DMS114 treated with DMSO at 0.1 percent for 48 hours (cell line): ENCODE measurements around the gene SLC24A3.

Experiments used
- DNase-seq: peaks from one replicate; lab custom pipeline; 2025; ENCODE audit not compliant: unreplicated experiment; lab: John Stamatoyannopoulos, UW

SLC24A3 gene

DNA sequence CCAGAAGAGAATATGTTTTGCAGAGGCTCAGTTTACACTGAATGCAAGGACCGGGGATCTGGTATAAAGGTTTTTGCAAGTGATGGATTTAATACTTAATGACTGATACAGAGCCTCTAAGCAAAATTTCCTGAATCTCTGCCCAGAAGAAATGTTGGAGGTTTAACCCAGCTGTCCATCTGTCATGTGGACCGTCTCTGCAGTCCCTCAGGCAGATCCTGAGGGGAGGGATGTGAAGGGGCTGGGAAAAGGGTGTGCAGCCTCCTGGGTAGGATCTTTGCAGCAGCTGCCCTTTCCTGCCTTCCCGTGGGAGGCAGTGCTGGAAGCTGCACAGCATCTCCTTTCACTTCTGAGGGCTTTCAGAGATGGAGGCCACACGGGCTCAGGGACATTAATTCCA is 207.0 kb downstream of the SLC24A3 start:
- DNase-seq, result no peak

- DNase-seq, result no peak
These were observed 210.9 kb downstream of the SLC24A3 start for GRCh38 chr20:19423097-19423899.

DNA sequence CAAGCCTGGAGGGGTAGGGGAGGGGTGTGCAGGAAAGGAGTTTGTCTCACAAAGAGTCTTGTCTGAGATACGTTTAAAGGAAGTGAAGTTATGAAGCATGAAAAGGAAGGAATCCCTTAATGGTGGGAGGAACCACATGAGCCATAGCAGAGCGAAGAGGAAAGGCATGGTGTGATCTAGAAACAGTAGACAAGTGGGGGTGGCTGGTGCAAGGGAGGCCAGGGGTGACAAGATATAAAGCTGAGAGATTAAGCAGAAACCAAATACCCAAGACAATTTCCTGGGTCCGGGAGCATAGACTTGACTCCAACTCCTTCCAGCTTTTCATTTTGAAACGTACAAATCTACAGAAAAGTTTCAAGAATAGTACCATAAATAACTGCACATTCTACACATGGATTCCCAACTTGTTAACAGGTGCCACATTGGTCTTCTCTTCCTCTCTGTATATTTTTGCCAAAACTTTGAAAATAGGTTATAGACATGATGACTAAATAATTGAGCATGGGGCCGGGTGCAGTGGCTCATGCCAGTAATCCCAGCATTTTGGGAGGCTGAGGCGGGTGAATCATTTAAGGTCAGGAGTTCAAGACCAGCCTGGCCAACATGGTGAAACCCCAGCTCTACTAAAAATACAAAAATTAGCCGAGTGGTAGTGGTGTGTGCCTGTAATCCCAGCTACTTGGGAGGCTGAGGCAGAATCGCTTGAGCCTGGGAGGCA is 211.6 kb downstream of the SLC24A3 start:
- no peak for DNase-seq

DNA sequence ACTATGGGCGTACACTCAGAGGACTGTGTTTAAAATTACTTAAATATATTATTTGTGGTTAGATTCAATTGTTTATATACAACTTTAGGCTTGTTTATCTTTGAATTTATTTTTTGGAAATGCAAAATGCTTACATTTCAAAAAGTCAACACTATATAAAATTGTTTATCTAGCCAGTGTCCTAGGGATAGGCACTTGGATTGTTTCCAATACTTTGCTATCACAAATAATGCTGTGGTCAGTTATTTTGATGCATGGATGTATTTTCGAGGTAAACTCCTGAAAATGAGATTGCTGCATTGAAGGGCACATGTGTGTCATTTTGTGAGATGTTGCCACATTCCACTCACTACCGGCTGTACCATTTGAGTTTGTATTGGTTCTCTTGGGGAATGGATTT is 213.9 kb downstream of the SLC24A3 start:
- DNase-seq, result no peak

DNA sequence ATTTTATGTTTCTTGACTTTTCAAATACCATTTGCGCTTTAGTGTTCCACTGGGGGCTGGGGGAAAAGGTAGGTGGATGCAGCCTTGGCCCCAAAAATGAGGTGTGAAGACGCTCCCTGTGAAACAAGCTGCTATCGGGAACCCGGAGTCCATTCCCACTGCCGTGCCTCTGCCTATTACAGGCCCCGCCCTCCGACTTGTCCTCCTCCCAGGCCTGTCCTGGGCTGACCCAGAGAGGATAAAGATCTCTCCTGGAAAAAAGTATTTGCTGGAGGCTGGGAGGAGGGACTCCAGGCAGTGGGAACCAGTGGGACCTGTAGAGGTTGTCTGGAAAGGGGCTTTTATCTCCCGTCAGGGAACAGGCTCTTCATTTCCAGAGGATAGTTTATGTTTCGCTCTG is 215.0 kb downstream of the SLC24A3 start:
- no peak for DNase-seq

- DNase-seq, result no peak
These were observed 215.5 kb downstream of the SLC24A3 start for GRCh38 chr20:19427913-19428312.

DNA sequence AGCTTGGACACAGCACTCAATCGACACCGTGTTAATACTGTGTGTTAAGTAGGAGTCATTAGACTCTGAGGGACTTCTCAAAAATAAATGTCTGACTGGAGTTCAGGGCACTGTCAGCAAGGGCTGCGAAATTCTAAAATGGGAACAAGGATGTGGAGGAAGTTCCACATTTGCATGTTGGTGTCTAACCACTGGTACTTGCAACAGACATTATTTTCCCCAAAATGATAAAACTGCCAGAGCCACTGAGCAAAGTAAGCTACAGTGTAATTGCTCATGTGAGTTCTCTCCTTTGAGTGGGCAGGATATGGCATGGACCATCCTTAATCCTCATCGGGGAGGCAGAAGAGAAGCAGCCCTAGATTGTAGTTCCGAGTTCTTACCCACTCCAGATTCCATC is 215.9 kb downstream of the SLC24A3 start:
- no peak for DNase-seq

- DNase-seq, result no peak
These were observed 217.1 kb downstream of the SLC24A3 start for GRCh38 chr20:19429538-19429937.

DNA sequence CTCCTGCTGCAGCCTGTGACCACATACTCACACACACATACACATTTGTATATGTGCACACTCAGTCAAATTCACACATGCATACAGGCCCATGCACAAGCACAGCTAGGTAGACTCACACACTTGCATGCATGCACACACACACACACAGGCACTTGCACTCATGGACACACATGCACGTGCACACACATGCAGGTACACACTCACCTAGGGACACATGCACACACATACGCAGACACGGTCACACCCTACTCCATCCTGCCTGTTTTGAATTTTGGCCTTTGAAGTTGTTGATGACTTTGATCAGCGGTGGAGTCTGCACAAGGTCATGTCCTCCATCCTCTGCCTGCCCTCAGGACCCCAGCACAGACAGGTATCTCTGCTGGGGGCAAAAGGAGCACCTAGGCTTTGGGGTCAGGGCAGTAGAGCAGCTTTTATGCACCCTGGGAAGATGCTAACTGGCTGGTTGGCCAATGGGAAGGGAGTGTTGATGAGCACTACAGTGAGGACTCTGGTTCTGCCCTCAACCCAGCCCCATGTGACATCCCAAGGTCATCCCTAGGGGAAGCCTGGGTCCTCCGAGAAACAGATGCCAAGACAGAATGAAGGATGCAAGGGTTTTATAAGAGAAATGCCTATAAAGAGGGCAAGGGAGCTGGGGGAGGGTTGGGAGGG is 218.3 kb downstream of the SLC24A3 start:
- no peak for DNase-seq

DNA sequence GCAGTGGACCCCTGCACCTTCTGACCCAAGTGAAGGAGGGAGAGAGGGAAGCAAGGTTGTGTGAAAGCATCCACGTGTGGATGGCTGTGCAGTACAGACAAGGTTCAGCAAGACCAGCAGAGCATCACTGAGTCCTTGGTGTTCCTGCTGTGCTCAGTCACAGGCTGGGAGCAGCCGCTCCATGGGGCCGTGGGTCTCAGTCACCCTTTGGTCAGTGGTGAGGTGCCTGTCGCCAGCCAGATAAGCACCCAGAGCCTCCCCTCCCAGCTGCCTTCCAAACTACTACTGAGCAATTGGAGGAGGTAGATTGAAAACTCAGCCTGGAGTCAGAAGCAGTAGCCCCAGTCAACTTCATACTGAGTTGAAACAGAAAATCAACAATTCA is 218.9 kb downstream of the SLC24A3 start:
- no peak for DNase-seq

- no peak for DNase-seq
These were observed 219.5 kb downstream of the SLC24A3 start for GRCh38 chr20:19431906-19432305.

DNA sequence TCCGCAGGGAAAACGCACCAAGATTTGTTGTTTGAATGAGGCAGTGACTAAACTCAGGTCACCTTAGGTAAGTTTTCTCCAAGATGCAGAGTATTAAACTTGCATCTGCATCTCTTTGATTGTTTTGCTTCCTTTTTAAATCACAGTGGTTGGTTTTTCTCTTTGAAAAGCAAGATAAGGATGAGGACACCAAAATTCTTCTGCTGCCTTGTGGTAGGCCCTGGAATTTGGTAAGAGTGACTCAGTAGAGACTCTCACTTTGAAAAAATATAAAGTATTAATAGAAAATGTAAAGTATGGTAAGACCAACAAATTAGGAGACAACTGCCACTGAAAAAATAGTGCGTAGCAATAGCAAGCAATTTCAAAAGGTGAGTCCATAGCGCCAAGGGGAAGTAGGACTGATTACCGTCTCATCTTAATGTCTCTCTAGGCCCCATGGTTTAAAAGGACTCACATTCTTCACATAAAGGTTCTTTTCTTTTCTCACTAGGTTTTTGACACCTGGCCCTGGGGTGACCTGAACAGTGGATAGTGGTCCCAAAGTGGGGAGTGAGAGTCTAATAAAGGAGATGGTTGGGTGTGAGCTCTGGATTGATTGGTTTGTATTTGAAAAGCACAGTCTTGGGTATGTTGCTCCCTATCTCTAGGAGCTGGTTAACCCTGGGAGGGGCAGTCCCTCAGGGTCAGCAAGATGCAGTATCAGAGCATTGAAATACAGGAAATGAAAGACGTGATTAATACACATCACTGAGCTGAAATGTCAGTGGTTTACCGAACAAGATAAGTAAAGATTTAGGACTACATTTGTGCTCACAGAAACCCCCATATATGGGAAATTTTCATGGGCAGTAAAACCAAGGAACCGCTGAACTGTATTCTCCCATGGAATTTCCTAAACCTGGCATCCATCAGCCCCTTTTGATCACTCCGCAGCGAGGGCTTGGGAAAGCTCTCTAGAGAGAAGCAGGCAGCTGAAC is 221.2 kb downstream of the SLC24A3 start:
- DNase-seq, result no peak

- no peak for DNase-seq
These were observed 222.9 kb downstream of the SLC24A3 start for GRCh38 chr20:19435316-19435715.

DNA sequence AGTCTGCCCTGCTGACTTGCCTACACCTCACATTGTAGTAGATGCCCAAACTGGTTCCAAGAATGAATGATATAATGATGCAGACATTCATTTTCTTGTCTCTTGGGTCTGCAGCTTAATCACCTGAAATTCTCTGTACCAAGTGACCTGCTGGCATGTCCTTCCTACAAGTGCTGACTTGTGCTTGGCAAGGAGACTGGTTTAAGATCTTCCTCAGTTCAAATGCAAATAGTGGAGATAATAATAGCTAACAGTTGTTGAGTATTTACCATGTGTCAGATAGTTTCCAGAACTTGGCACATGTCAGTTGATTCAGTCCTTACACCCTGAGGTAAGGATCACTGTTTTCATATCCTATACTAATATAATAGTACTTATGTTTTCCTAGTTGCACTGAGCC is 223.4 kb downstream of the SLC24A3 start:
- no peak for DNase-seq

DNA sequence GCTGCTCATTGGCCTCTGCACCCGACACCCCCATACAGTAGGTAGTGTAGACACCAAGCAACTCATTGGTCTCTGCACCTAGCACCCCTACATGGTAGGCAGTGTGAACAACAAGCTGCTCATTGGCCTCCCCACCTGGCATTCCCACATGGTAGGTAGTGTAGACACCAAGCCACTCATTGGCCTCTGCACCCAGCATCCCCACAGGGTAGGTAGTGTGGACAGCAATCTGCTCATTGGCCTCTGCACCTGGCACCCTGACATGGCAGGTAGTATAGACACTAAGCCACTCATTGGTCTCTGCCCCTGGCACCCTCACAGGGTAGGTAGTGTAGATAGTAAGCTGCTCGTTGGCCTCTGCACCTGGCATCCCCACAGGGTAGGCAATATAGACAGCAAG is 226.0 kb downstream of the SLC24A3 start:
- DNase-seq, result no peak

DNA sequence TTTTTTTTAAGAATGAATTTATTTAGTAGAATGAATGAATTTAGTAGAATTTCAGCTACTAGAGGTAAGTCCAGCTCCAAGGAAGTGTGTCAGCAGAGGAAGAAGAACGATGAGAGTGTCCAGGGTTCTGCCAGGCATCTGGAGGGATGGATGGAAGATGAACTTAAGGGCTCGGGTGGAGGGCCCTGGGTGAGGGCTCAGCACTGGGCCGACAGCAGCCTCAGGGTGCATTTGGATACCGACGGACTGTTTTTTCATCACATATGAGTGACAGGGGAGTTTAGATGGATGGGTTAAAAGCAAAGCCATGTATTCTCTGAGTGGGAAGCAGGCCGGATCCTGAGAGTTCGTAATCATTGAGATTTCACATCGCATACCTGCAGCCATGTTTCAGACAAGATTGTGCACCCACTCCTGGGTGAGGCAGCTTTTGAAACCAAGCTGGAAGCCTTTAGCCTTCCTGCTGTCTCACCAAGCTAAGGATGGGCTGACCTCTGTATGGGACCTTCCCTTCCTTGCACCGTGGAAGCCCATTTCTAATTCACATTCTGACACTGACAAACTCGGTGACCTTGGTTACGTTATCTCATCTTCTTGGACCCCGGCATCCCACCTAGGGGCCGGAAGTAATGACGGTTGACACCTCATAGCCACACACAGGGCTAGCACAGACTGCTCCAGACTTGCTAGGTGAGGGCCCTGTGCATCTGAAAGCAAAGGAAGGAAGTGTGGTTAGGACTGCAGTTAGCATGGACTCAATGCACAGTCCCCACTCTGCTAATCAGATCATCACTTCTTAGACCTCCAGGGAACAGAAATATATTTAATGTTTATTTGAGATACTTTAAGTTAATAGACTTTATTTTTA is 228.5 kb downstream of the SLC24A3 start:
- no peak for DNase-seq

DNA sequence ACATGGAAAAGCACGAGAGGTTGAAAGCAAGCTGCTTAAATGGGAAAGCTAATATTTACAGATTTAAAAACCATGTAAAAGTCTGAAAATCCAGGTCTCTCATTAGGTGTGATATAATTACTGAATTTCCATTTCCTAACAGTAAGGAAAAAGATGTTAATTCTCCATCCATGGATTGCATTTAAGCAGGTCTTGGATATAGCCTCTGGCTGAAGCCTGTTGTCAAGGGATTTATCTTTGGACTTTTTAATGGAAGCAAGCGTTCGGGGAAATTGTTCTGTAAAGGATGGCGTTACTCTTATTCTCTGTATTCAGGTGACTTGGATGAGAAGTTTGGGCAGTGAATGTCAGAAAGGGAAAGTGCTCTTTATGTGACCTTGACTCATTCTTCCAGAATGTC is 233.8 kb downstream of the SLC24A3 start:
- DNase-seq, result no peak

GRCh38 chr20:19448632-19449031 is 236.2 kb downstream of the SLC24A3 start:
- DNase-seq, result no peak

DNA sequence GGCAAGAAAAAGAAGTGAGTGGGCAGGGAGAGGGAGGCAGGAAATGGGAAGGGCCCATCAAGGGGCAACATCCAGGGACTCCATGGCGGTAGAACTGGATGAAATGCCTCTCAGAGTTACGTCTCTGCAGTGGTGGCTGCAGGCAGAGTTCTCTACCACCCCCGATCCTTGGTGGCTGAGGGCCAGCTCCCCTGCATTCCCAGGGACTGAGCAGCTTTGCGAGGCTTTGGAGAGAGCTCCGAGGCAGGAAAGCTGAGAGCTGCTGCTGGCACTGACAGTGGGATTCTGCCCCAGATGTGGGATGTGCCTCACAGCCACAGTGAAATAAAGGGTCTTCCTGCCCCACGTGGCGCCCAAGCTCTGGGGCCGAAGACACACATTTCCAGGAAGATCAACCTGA is 236.6 kb downstream of the SLC24A3 start:
- no peak for DNase-seq
